B cell (primary cell): ENCODE measurements around the gene ACADS. TPM values are rescaled to one million over a fixed set of nuclear protein-coding genes. Genes with fewer than 3 reads are reported as not detected.

Experiments used
- ATAC-seq: fragments of 200-7000 bp; cut with Tn5 transposase; one replicate; pipeline ENCODE4 v1.10.0; 2021; ENCODE audit warnings: low read depth, mild to moderate bottlenecking, moderate number of reproducible peaks, moderate library complexity
- CTCF ChIA-PET: fragments of 350-600 bp; sonication (Branson Sonifier 250); formaldehyde crosslinking; loops from one replicate; lab custom pipeline; 2021; ENCODE audit warnings: antibody characterized with exemption, inconsistent platforms; lab: Charles Lee
- POLR2A ChIA-PET: fragments of 350-600 bp; sonication (Branson Sonifier 250); formaldehyde crosslinking; loops from one replicate; lab custom pipeline; 2021; ENCODE audit warnings: antibody characterized with exemption; lab: Charles Lee
- DNase-seq: peaks from one replicate; pipeline ENCODE4 v3.0.0; 2013
- H2AFZ ChIP-seq: 2 replicates; pipeline ENCODE4 v1.6.1; 2012; ENCODE audit warnings: mild to moderate bottlenecking, low read depth, low read length; ENCODE audit not compliant: insufficient read depth, poor library complexity, severe bottlenecking
- H3K27ac ChIP-seq, 2 donors: 1 replicate in 1 of 2; 2 replicates in 1 of 2; pipeline ENCODE4 v1.5.1; 2012 to 2013; ENCODE audit warnings: low read length in 2 of 2, mild to moderate bottlenecking in 2 of 2, moderate library complexity in 1 of 2
- H3K27me3 ChIP-seq, 4 experiments: fragments of 200-600 bp in 1 of 4; sonication (generic) in 1 of 4; replicated peaks in 1 of 4; 1 replicate in 2 of 4; 2 replicates in 2 of 4; pipeline versions ENCODE4 v1.6.1 to v1.7.0; 2013 to 2016; ENCODE audit warnings: low read length in 3 of 4, mild to moderate bottlenecking in 2 of 4, mixed read lengths in 1 of 4, moderate library complexity in 1 of 4; ENCODE audit not compliant: insufficient read depth in 4 of 4, control insufficient read depth in 3 of 4; ENCODE audit errors: control extremely low read depth in 1 of 4
- H3K36me3 ChIP-seq, 2 experiments: replicated peaks in 1 of 2; 1 replicate in 1 of 2; 2 replicates in 1 of 2; pipeline versions ENCODE4 v1.6.1 to v1.7.1; 2013; ENCODE audit warnings: low read length in 1 of 2; ENCODE audit not compliant: insufficient read depth in 2 of 2, control insufficient read depth in 1 of 2; ENCODE audit errors: control extremely low read depth in 1 of 2, extremely low read depth in 1 of 2
- H3K4me1 ChIP-seq, 2 donors: fragments of 200-600 bp in 1 of 2; sonication (generic) in 1 of 2; 1 replicate in 1 of 2; 2 replicates in 1 of 2; pipeline versions ENCODE4 v1.5.1 to v1.6.1; 2013 to 2017; ENCODE audit warnings: low read length in 2 of 2; ENCODE audit not compliant: control insufficient read depth in 2 of 2, insufficient read depth in 2 of 2
- H3K4me2 ChIP-seq: replicated peaks from 2 replicates; pipeline ENCODE3; 2012; ENCODE audit warnings: mild to moderate bottlenecking, low read depth, low read length; ENCODE audit not compliant: poor library complexity, severe bottlenecking
- H3K4me3 ChIP-seq, 5 experiments: fragments of 200-600 bp in 1 of 5; sonication (generic) in 1 of 5; 1 replicate in 3 of 5; 2 replicates in 2 of 5; pipeline versions ENCODE4 v1.5.1 to v1.7.0; 2011 to 2016; ENCODE audit warnings: low read length in 4 of 5, mild to moderate bottlenecking in 4 of 5, low read depth in 2 of 5, control low read depth in 1 of 5, moderate library complexity in 1 of 5; ENCODE audit not compliant: insufficient read depth in 1 of 5; ENCODE audit errors: control extremely low read depth in 1 of 5, extremely low read depth in 1 of 5
- H3K79me2 ChIP-seq: fragments of 200-600 bp; sonication (generic); one replicate; pipeline ENCODE4 v1.6.0; 2016; ENCODE audit warnings: low read length; ENCODE audit not compliant: control insufficient read depth, insufficient read depth
- H3K9ac ChIP-seq: fragments of 200-600 bp; sonication (generic); 2 replicates; pipeline ENCODE4 v1.6.1; 2017; ENCODE audit warnings: mild to moderate bottlenecking, low read length, moderate library complexity
- H3K9me3 ChIP-seq, 3 donors: one replicate each; pipeline versions ENCODE4 v1.6.1 to v1.7.1; 2013; ENCODE audit warnings: low read length in 2 of 3; ENCODE audit not compliant: control insufficient read depth in 2 of 3, insufficient read depth in 1 of 3; ENCODE audit errors: control extremely low read depth in 1 of 3
- H4K20me1 ChIP-seq: 2 replicates; pipeline ENCODE4 v1.6.0; 2012; ENCODE audit warnings: mild to moderate bottlenecking, low read length; ENCODE audit not compliant: insufficient read depth, control insufficient read depth, poor library complexity, severe bottlenecking
- H3K27ac Mint-ChIP-seq: one replicate; pipeline ENCODE4 v1.8.0; 2021; ENCODE audit warnings: mixed read lengths
- H3K27me3 Mint-ChIP-seq: one replicate; pipeline ENCODE4 v1.8.0; 2021; ENCODE audit warnings: mixed read lengths
- H3K4me1 Mint-ChIP-seq: one replicate; pipeline ENCODE4 v1.8.0; 2021; ENCODE audit warnings: mixed read lengths
- H3K4me3 Mint-ChIP-seq: one replicate; pipeline ENCODE4 v1.8.0; 2021; ENCODE audit warnings: mixed read lengths
- H3K9me3 Mint-ChIP-seq: one replicate; pipeline ENCODE4 v1.8.0; 2022; ENCODE audit warnings: mixed read lengths; ENCODE audit not compliant: insufficient read depth
- CTCF ChIP-seq: fragments of 200-600 bp; IDR thresholded peaks from one replicate; pipeline ENCODE4 v1.8.0; 2022; ENCODE audit warnings: antibody characterized with exemption, mild to moderate bottlenecking
- EZH2 ChIP-seq: IDR thresholded peaks from 2 replicates; pipeline ENCODE4 v1.6.1; 2012; ENCODE audit warnings: borderline replicate concordance, low read depth, mild to moderate bottlenecking, moderate library complexity, low read length; ENCODE audit not compliant: insufficient read depth, poor library complexity, severe bottlenecking
- WGBS: methylation state at CpG from one replicate; pipeline ENCODE4 v1.1.5; 2013; ENCODE audit warnings: missing lambda C conversion rate; ENCODE audit not compliant: insufficient coverage; 5-methylcytosine and 5-hydroxymethylcytosine counted together
- intact Hi-C: fragments of 100-400 bp; cut with micrococcal nuclease; formaldehyde crosslinking; loops from one replicate; pipeline ENCODE4 v1.10.0; 2022
- polyA plus RNA-seq: library from polyadenylated mRNA; depleted of rRNA; stranded (reverse); fragments of >200 nt; gene quantifications from 2 replicates; pipeline ENCODE4 v1.2.3, GENCODE V29; 2012
- total RNA-seq, 2 donors: library from RNA; stranded (reverse); fragments of 120-200 nt in 1 of 2; gene quantifications; 1 replicate in 1 of 2; 2 replicates in 1 of 2; pipeline versions ENCODE4 v1.2.3 to v1.2.4, GENCODE V29; 2013 to 2022

ACADS gene
- total and polyA plus RNA-seq, 2 donors (not counting 1 experiment from before 2014, with no cell fraction given) = 6.8 to 10.0 TPM

- intact Hi-C loops = no loop called here
- WGBS = 94% methylated on average over 36 of the region's 38 CpGs
- H3K27me3 ChIP-seq = no peaks in the 10 kb centered on the region
- H3K9me3 ChIP-seq = no peaks in the 10 kb centered on the region
- H3K9ac ChIP-seq = no peak overlapping the region
- no peak overlapping the region for H3K4me3 ChIP-seq
- H3K4me3 Mint-ChIP-seq = no peak overlapping the region
- ChIA-PET POLR2A (no interaction called here), CTCF (no interaction called here)
- H3K36me3 ChIP-seq = peaks cover 0 to 3% of the 10 kb centered on the region in 2 experiments
- H4K20me1 ChIP-seq = no peaks in the 10 kb centered on the region
- H3K4me1 ChIP-seq = no peaks in the 10 kb centered on the region
- no peaks in the 10 kb centered on the region for H3K79me2 ChIP-seq
- no peak overlapping the region for H3K27ac ChIP-seq
- ATAC-seq (no peak), DNase-seq (no peak)
- H3K9me3 Mint-ChIP-seq = no peaks in the 10 kb centered on the region
- H2AFZ ChIP-seq = no peak overlapping the region
- no peak for TF ChIP-seq EZH2
- TF ChIP-seq CTCF = no peak
- H3K27me3 Mint-ChIP-seq = no peaks in the 10 kb centered on the region
- no peak overlapping the region for H3K4me2 ChIP-seq
- H3K4me1 Mint-ChIP-seq = no peaks in the 10 kb centered on the region
- no peak overlapping the region for H3K27ac Mint-ChIP-seq
Observed at GRCh38 chr12:120739031-120739762, 13.6 kb downstream of the ACADS start.

- Histone ChIP-seq H2AFZ (no peak overlapping the region), H3K4me2 (no peak overlapping the region), H3K4me3 (no peak overlapping the region), H3K4me1 (no peaks in the 10 kb centered on the region), H3K79me2 (no peaks in the 10 kb centered on the region), H3K27ac (no peak overlapping the region), H3K27me3 (no peaks in the 10 kb centered on the region), H4K20me1 (no peaks in the 10 kb centered on the region), H3K36me3 (peaks cover 0 to 3% of the 10 kb centered on the region in 2 experiments), H3K9me3 (no peaks in the 10 kb centered on the region), H3K9ac (no peak overlapping the region)
- TF ChIP-seq CTCF (no peak), EZH2 (no peak)
- Mint-ChIP-seq H3K27me3 (no peaks in the 10 kb centered on the region), H3K4me1 (no peaks in the 10 kb centered on the region), H3K9me3 (no peaks in the 10 kb centered on the region), H3K4me3 (no peak overlapping the region), H3K27ac (no peak overlapping the region)
- DNase-seq = no peak
- POLR2A ChIA-PET = no interaction called here
- 93% methylated on average over 15 of the region's 16 CpGs for WGBS
- ATAC-seq = no peak
- intact Hi-C loops = no loop called here
- CTCF ChIA-PET = no interaction called here
Observed at GRCh38 chr12:120739821-120740613, 14.4 kb downstream of the ACADS start.
